Stimulated activated CD8-positive, alpha-beta memory T cell treated with anti-CD3 and anti-CD28 coated beads, Interleukin-15, amount 100 ng/mL, for 48 hours (primary cell): ENCODE data around the gene SERTAD1.
"Not testable (repeated sequence)": the region's sequence is repeated elsewhere in the genome, so short reads cannot be mapped to it uniquely, and the experiment has no call there.

Source experiments
- DNase-seq, 2 donors: peaks; one replicate each; pipeline ENCODE4 v3.0.0-alpha.2; 2020; ENCODE audit warnings: low read depth in 2 of 2

SERTAD1 gene

GRCh38 chr19:40450664-40451063 lies 24.9 kb upstream of the SERTAD1 start:
- no peak for DNase-seq

DNA sequence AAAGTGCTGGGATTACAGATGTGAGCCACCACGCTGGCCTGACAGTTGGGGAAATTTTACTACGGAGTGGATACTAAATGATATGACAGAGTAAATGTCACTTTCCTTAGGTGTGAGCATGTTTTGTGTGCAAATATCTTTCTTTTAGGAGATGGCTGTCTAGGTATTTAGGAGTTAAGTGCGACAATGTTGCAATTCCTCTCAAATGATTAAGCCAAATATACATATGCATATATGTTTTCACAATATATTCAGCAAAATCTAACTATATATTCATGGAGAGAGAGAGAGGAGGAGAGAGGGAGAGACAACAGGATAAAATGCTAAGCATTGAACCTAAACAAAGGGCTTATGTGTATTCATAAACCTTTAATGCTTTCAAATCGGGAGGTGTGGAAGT lies 23.7 kb upstream of the SERTAD1 start:
- no peak for DNase-seq

- DNase-seq, result no peak
Observed at GRCh38 chr19:40446263-40446784, 20.5 kb upstream of the SERTAD1 start.

DNA sequence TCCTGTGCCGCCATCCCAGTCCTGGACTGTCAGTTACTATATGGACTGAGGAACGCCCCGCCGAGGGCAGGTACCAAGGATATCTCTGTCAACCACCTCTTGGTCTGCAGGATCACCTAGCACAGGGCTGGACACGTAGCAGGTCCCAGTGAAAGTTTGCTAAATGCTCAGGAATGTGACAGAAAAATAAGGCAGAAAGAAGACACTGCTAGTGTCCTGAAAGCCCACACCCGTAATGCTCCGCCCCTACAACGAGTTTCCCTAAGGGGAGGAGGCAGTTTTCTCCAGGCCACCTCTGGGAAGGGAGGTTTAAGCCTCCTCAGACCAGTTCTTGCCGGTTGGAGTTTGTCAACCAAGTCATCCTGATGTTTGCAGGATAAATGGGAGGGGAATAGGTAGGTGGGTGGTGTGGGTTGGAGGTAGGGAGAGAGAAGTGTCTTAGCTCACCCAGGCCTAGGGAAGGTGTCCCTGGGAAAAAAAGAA lies 20.0 kb upstream of the SERTAD1 start:
- DNase-seq, result no peak

DNA sequence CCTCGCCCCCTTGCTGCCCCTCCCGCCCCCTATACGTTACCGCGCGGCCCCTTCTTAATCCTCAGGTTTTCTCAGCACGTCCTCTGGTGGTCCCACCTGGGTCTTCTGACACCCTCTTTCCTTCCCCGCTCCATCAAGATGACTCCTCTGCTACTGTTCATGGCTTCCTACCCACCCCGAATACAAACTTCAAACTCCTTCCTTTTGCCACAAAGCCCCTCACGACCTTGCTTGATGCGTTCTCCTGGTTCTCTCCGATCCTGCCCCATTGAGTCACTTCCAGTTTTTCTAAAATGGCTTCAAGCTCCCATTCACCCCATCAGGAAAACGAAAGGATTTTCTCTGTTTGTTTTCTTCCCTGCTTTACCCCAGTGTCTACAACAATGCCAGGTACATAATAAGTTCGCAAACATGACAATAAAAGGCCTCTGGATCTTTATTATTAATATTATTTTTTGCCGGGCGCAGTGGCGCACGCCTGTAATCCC lies 19.1 kb upstream of the SERTAD1 start:
- no peak for DNase-seq

DNA sequence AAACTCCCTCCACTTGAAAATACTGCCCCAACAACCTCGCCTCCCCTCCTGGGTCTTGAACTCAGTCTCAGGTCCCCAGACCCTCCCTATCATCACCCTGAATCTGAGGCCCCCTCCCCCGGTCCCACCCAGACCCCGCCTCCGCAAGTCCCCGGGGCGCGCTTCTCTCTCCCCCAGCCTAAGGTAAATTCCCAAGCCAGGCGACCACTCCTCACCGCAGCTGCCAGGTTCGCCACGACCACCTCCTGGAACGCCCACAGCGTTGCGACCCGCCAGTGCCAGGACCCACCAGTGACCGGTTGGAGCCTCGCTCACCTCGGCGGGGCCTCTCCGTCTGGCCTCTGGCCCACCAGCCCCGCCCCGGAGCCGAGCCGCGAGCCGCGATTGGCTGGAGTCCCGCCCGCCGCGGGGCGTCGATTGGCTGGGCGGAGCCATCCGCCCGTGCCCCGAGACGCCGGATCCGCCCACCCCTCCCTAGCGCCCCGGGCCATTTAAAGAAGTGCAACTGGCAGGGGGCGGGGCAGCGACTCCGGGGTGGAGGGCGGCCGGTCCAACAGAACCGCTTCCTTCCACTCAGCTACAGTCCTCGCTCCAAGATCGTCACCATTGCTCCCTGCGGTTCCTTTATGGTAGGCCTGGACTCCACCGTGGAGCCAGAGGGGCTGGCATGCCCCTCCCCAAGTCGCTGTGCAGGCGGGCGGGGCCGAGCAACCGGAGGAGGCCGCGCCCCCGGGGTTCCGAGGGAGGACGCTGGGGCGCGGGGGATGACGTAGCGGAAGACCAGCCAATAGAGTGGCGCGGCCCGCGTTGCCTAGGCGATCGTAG lies 18.4 kb upstream of the SERTAD1 start, which contains the start of gene SERTAD3:
SERTAD3 (minus strand) TSS at position 336 of the 825 bp plus-strand sequence. CDS start 2,255 bp downstream, outside the sequence.
- DNase-seq, result peak; percentile 95 to 96

- peak; percentile 99 for DNase-seq
Observed at GRCh38 chr19:40443131-40443999, 17.6 kb upstream of the SERTAD1 start.

DNA sequence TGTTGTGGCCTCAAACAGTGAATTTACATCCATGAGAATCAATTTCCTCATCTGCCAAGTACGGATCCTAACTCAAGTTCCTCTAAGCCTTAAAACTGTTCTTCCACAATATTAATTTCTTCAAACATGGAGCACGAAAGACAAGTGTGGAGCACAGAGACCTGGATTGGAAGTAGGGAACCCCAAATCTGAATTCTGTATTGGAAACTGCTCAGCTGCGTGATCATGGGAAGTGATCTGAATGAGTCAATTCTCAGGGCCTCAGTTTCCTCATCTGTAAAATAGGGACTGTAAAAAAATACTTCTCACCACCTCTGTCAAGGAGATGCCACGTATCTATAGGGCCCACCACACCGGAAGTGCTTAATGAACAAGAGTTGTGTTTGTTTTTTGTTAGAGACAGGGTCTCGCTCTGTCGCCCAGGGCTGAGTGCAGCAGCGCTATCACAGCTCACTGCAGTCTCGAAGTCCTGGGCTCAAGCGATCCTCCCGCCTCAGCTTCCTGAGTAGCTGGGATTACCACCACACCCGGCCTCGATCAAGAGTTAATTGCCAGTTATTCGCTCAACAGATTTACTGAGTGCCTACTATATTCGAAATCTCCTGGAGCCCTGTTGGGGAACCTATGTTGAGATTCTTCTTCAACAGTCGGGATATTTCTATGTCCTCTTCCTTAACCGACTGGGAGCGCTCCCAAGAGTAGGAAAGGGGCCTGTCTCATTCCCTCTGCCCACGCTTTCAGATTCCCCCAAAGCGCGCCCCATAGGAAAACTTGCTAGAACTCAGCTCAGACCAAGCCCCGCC lies 16.7 kb upstream of the SERTAD1 start:
- no peak for DNase-seq

DNA sequence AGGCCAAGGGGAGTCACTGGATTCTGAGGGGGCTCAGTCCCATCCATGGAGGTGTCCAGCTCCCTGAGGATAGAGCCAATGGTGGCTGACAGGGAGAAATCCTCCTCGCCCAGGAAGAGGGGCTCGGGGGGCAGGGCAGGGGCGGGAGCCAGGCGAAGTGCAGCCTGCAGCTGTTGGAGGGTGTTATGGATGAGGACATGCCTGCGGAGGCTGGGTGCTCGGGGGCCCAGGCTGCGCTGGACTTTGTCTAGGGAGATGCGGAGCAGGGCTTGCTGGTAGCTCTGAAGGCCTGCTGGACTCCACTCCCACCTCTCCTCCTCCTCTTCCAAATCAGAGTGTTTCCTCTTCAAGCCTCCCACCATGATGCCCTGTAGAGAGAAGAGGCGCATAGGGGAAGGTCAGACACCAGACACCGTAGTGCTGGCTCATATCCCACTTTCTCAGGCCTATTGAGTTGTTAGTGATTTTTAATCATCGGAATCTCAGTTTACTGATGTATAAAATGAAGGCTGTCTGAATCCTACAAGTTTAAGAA lies 16.0 kb upstream of the SERTAD1 start:
- DNase-seq, result no peak

GRCh38 chr19:40438284-40438683 lies 12.5 kb upstream of the SERTAD1 start:
- no peak for DNase-seq

DNA sequence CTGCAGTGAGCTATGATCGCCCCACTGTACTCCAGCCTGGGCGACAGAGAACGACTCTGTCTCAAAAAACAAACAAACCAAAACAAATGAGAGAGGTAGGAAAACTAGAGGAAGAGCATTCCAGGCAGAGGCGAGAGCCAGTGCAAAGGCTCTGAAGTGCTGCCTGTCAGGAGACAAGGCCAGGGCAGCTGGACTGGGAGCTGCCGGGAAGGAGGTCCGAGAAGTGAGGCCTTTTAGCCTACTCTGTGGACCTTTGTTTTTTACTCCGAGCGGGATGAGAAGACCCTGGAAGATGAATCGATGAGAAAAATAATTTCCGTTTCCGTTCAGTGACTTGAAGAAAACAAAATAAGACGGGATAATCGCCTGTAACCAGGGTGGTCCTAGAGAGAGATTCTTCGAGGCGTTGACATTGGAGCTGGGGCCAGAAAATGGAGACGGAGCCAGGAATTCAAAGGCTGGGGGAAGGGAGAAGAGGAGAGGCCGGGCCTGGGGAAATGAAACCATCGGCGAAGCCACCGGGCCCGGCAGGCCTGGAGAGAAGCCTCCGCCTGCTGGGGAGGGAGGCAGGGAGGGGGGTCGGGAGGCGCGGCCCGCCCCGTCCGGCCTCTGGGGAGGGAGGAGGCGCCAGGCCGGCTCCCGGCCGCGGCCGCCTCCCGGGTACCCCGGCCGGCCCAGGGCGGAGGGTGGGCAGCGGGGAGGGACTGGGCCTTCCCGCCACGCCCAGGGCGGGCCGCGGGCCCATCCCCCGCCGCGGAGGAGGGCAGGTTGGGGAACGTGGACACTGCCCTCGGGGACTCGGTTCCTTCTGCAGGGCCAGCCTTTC lies 7.8 kb upstream of the SERTAD1 start:
- DNase-seq, result peak; percentile 32 to 43

DNA sequence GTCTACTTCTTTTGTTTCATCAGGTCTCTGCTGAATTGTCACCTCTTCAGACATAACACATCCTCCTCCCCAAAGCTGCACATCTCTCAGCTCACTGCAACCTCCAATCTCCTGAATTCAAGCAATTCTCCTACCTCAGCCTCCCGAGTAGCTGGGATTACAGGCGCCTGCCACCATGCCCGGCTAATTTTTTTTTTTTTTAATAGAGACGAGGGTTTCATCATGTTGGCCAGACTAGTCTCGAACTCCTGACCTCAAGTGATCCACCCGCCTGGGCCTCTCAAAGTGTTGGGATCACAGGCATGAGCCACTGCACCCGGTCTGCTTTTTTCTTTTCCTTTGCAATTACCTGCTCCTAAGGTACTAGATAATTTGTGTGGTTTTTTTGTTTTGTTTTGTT lies 7.0 kb upstream of the SERTAD1 start:
- DNase-seq, result not testable (repeated sequence)

DNA sequence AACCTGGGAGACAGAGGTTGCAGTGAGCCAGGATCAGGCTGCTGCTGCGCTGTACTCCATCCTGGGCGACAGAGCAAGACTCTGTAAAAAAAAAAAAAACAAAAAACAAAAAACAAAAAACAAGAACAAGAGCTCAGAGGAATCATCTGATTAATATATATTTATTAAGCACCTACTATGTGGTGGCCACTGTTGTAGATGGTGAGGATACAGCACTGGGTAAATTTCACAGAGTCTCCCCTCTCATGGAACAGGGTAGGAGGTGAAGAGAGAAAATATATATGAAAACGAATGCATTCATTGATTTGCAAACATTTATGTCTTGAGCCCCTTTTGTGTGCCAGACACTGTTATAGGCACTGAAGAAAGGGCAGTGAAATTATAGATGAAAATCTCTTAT lies 5.9 kb upstream of the SERTAD1 start:
- no peak for DNase-seq

- DNase-seq, result not testable (repeated sequence)
Observed at GRCh38 chr19:40430242-40430641, 4.5 kb upstream of the SERTAD1 start.

- DNase-seq, result not testable (repeated sequence)
Observed at GRCh38 chr19:40428197-40428596, 2.4 kb upstream of the SERTAD1 start.

DNA sequence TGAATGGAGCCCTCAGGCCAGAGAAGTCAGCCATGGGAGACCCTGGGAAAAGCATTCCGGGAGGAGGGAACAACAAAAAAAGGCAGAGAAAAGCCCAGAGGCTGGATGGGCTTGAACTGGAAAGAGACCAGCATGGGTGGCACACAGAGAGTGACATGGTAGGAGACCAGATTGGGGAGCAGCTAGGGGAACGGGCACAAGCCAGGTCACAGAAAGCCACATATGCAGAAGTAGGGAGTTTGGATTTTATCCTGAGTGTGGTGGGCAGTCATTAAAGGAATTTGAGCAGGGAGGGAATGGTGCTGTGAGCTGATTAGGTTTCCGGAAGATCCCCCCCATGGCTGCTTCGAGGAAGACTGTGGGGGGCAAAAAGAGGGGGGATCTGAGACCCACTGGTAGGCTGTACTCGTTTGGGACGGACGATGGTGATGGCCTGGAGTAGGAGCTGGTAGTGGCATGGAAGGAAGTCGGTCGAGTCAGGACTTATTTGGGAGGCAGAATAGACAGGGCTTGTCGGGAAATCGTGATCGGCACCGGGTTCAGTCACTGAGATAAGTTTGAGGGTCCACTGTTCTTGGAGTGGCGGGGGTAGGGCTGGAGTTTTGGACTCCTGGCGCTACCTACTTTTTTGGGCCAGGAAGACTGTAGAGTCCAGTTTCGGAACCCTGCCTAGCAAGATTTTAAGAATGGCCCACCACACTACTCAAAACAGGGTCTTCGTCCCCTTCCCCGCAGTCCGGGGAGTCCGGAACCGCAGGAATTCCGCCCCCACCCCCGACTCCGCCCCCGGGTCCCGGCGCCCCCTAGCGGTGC lies 949 bp downstream of the SERTAD1 start:
- DNase-seq, result no peak

- DNase-seq, result no peak
Observed at GRCh38 chr19:40423938-40424337, 1.9 kb downstream of the SERTAD1 start.

DNA sequence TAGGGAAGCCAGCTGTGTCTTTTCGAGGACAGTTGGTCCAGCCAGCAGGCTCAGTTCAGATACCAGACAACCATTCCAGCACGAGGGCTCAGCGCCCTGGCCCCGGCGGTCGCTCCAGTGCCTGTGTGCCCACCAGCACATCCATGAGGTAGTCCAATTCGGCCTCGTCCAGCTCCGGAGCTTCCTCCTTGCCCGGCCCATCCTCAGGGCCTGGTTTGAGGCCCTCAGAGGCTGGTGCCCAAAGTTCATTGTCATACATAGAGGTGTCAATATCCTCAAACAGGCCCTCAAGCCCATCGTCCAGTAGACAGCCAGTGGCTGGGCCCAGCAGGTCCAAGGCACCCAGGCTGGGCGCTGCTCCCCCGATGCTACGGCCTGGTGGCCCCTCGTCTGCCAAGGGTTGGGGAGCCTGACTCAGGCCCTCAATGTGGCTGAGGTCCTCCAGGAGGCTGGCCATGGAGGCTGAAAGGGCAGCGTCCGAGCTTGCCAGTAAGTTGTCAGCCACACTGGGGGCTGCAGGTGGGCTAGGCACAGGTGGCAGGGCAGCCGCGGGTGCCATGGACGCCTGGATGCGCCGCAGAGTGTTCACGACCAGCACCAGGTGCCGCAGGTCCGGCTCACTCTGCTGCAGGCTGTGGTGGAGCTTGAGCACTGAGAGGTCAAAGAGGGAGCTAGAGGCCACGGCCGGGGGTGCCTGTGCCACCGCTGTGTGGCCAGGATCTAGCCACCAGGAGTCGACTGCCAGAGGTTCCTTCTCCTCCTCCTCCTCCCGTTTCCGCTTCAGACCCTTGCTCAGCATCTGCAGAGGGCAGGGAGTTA lies 2.8 kb downstream of the SERTAD1 start:
- no peak for DNase-seq
